MG63 (cell line): ENCODE data around the gene MED13L. TPM values are rescaled to one million over a fixed set of nuclear protein-coding genes. Genes with fewer than 3 reads are reported as not detected.

ENCODE experiments used
- DNase-seq: peaks from one replicate; pipeline ENCODE4 v3.0.0-alpha.2; 2020
- H3K27me3 ChIP-seq: fragments of 250-450 bp; sonication (Bioruptor Pico); 2 replicates; pipeline ENCODE4 v1.5.1; 2020; ENCODE audit warnings: mild to moderate bottlenecking, moderate library complexity
- H3K36me3 ChIP-seq: fragments of 250-450 bp; sonication (Bioruptor Pico); 2 replicates; pipeline ENCODE4 v1.5.1; 2020; ENCODE audit warnings: mild to moderate bottlenecking, moderate library complexity
- H3K4me3 ChIP-seq: fragments of 250-450 bp; sonication (Bioruptor Pico); 2 replicates; pipeline ENCODE4 v1.5.1; 2020; ENCODE audit warnings: mild to moderate bottlenecking, moderate library complexity
- H3K9me3 ChIP-seq: fragments of 250-450 bp; sonication (Bioruptor Pico); 2 replicates; pipeline ENCODE4 v1.5.1; 2020; ENCODE audit warnings: mild to moderate bottlenecking, moderate library complexity
- total RNA-seq: library from RNA; depleted of rRNA; stranded (reverse); fragments of >200 nt; shearing (Covaris generic); gene quantifications from 2 replicates; pipeline ENCODE4 v1.2.3, GENCODE V29; 2014; ENCODE audit warnings: low replicate concordance; rRNA removed

MED13L gene
- total RNA-seq, result 11.9 and 16.1 TPM in 2 replicates

GRCh38 chr12:116277467-116278278, at the start of gene MED13L:
MED13L (minus strand) TSS chr12:116277693; CDS start chr12:116277131, 562 bp downstream.
- Histone ChIP-seq H3K9me3 (no peaks in the 10 kb centered on the region), H3K27me3 (no peaks in the 10 kb centered on the region), H3K36me3 (no peaks in the 10 kb centered on the region), H3K4me3 (peak within 1 kb of the TSS; percentile 79)
- peak; percentile 81 for DNase-seq

- Histone ChIP-seq H3K9me3 (no peaks in the 10 kb centered on the region), H3K27me3 (no peaks in the 10 kb centered on the region), H3K4me3 (no peak overlapping the region), H3K36me3 (no peaks in the 10 kb centered on the region)
- no peak for DNase-seq
These were observed 47.8 kb upstream of the MED13L start for GRCh38 chr12:116325336-116325664.

- no peak overlapping the region for H3K4me3 ChIP-seq
- no peaks in the 10 kb centered on the region for H3K27me3 ChIP-seq
- H3K36me3 ChIP-seq, result no peaks in the 10 kb centered on the region
- no peak for DNase-seq
- H3K9me3 ChIP-seq, result no peaks in the 10 kb centered on the region
These were observed 47.3 kb upstream of the MED13L start for GRCh38 chr12:116324654-116325335.

- Histone ChIP-seq H3K4me3 (no peak overlapping the region), H3K36me3 (no peaks in the 10 kb centered on the region), H3K27me3 (no peaks in the 10 kb centered on the region), H3K9me3 (no peaks in the 10 kb centered on the region)
- DNase-seq, result no peak
These were observed 46.2 kb upstream of the MED13L start for GRCh38 chr12:116323406-116324386.

- Histone ChIP-seq H3K4me3 (no peak overlapping the region), H3K27me3 (no peaks in the 10 kb centered on the region), H3K36me3 (no peaks in the 10 kb centered on the region), H3K9me3 (no peaks in the 10 kb centered on the region)
- DNase-seq, result no peak
These were observed 44.4 kb upstream of the MED13L start for GRCh38 chr12:116321913-116322312.

- DNase-seq, result peak; percentile 60
- no peaks in the 10 kb centered on the region for H3K27me3 ChIP-seq
- no peak overlapping the region for H3K4me3 ChIP-seq
- no peaks in the 10 kb centered on the region for H3K9me3 ChIP-seq
- H3K36me3 ChIP-seq, result no peaks in the 10 kb centered on the region
These were observed 43.3 kb upstream of the MED13L start for GRCh38 chr12:116320791-116321217.

GRCh38 chr12:116319898-116320621, 42.6 kb upstream of the MED13L start:
- peak; percentile 87 for DNase-seq
- no peaks in the 10 kb centered on the region for H3K36me3 ChIP-seq
- H3K9me3 ChIP-seq, result no peaks in the 10 kb centered on the region
- no peaks in the 10 kb centered on the region for H3K27me3 ChIP-seq
- no peak overlapping the region for H3K4me3 ChIP-seq

- no peaks in the 10 kb centered on the region for H3K9me3 ChIP-seq
- DNase-seq, result peak; percentile 49
- no peaks in the 10 kb centered on the region for H3K36me3 ChIP-seq
- no peaks in the 10 kb centered on the region for H3K27me3 ChIP-seq
- no peak overlapping the region for H3K4me3 ChIP-seq
These were observed 41.9 kb upstream of the MED13L start for GRCh38 chr12:116319233-116319897.

- H3K9me3 ChIP-seq, result no peaks in the 10 kb centered on the region
- DNase-seq, result peak; percentile 81
- no peak overlapping the region for H3K4me3 ChIP-seq
- H3K36me3 ChIP-seq, result no peaks in the 10 kb centered on the region
- H3K27me3 ChIP-seq, result no peaks in the 10 kb centered on the region
These were observed 41.2 kb upstream of the MED13L start for GRCh38 chr12:116318576-116319232.

GRCh38 chr12:116317986-116318575, 40.6 kb upstream of the MED13L start:
- no peak overlapping the region for H3K4me3 ChIP-seq
- no peaks in the 10 kb centered on the region for H3K36me3 ChIP-seq
- no peaks in the 10 kb centered on the region for H3K9me3 ChIP-seq
- no peak for DNase-seq
- H3K27me3 ChIP-seq, result no peaks in the 10 kb centered on the region

GRCh38 chr12:116317139-116317538, 39.6 kb upstream of the MED13L start:
- Histone ChIP-seq H3K9me3 (no peaks in the 10 kb centered on the region), H3K4me3 (no peak overlapping the region), H3K36me3 (no peaks in the 10 kb centered on the region), H3K27me3 (no peaks in the 10 kb centered on the region)
- no peak for DNase-seq

GRCh38 chr12:116314477-116314876, 37.0 kb upstream of the MED13L start:
- Histone ChIP-seq H3K9me3 (peaks cover 7% of the 10 kb centered on the region; the same call in 1 of the 2 replicates), H3K4me3 (no peak overlapping the region), H3K27me3 (no peaks in the 10 kb centered on the region), H3K36me3 (no peaks in the 10 kb centered on the region)
- DNase-seq, result no peak

GRCh38 chr12:116313194-116313927, 35.9 kb upstream of the MED13L start:
- no peaks in the 10 kb centered on the region for H3K27me3 ChIP-seq
- no peaks in the 10 kb centered on the region for H3K36me3 ChIP-seq
- peaks cover 7% of the 10 kb centered on the region; the same call in 1 of the 2 replicates for H3K9me3 ChIP-seq
- H3K4me3 ChIP-seq, result no peak overlapping the region
- DNase-seq, result no peak

GRCh38 chr12:116310082-116310481, 32.6 kb upstream of the MED13L start:
- no peaks in the 10 kb centered on the region for H3K27me3 ChIP-seq
- no peaks in the 10 kb centered on the region for H3K36me3 ChIP-seq
- no peak for DNase-seq
- peaks cover 7% of the 10 kb centered on the region; the same call in 1 of the 2 replicates for H3K9me3 ChIP-seq
- H3K4me3 ChIP-seq, result no peak overlapping the region
